Cardiac fibroblast (primary cell): ENCODE data around the gene AKAP13.

ENCODE experiments used
- DNase-seq, 2 donors: peaks; one replicate each; pipeline versions ENCODE4 v3.0.0 to v3.0.0-alpha.2; 2010; ENCODE audit warnings: low read depth in 2 of 2
- H3K4me3 ChIP-seq, 2 donors: replicated peaks in 1 of 2; 1 replicate in 1 of 2; 2 replicates in 1 of 2; pipeline ENCODE4 v1.5.1; 2011; ENCODE audit warnings: low read depth in 2 of 2, low read length in 2 of 2, mild to moderate bottlenecking in 2 of 2, moderate library complexity in 1 of 2
- TF ChIP-seq, protein P1 (sequence below): IDR thresholded peaks from one replicate; pipeline ENCODE4 v1.5.1; 2011; ENCODE audit warnings: low read depth, mild to moderate bottlenecking, low read length, inconsistent platforms

Gene AKAP13

GRCh38 chr15:85568261-85568808 is 187.9 kb downstream of the AKAP13 start:
- TF ChIP-seq, protein P1, sequence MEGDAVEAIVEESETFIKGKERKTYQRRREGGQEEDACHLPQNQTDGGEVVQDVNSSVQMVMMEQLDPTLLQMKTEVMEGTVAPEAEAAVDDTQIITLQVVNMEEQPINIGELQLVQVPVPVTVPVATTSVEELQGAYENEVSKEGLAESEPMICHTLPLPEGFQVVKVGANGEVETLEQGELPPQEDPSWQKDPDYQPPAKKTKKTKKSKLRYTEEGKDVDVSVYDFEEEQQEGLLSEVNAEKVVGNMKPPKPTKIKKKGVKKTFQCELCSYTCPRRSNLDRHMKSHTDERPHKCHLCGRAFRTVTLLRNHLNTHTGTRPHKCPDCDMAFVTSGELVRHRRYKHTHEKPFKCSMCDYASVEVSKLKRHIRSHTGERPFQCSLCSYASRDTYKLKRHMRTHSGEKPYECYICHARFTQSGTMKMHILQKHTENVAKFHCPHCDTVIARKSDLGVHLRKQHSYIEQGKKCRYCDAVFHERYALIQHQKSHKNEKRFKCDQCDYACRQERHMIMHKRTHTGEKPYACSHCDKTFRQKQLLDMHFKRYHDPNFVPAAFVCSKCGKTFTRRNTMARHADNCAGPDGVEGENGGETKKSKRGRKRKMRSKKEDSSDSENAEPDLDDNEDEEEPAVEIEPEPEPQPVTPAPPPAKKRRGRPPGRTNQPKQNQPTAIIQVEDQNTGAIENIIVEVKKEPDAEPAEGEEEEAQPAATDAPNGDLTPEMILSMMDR = no peak
- H3K4me3 ChIP-seq = no peak overlapping the region
- no peak for DNase-seq

DNA sequence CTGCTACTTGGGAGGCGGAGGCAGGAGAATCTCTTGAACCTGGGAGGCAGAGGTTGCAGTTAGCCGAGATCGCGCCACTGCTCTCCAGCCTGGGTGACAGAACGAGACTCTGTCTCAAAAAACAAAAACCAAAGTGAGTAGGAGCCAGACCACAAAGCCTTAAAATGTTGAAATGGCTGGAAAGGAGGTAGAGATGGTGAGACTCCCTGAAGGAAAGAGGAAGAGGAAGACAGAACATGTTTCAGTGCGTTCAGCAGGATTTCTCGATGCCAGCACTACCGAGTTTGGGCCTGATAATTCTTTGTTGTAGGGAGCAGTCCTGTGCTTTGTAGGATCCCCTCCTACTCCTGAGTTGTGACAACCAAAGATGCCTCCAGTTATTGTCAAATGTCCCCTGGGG is 189.9 kb downstream of the AKAP13 start:
- TF ChIP-seq, protein P1 = no peak
- DNase-seq = no peak
- H3K4me3 ChIP-seq = no peak overlapping the region

GRCh38 chr15:85571780-85572179 is 191.4 kb downstream of the AKAP13 start:
- TF ChIP-seq, protein P1 = no peak
- DNase-seq = no peak

GRCh38 chr15:85576392-85576791 is 196.0 kb downstream of the AKAP13 start:
- TF ChIP-seq, protein P1 = no peak
- no peak overlapping the region for H3K4me3 ChIP-seq
- no peak for DNase-seq

More at GRCh38 chr15:85571780-85572179, 191.4 kb downstream of the AKAP13 start:
- no peak overlapping the region for H3K4me3 ChIP-seq

- TF ChIP-seq, protein P1 = no peak
- H3K4me3 ChIP-seq = no peak overlapping the region
- peak; percentile 34 to 35 for DNase-seq
Observed at GRCh38 chr15:85578941-85579701, 198.7 kb downstream of the AKAP13 start.

GRCh38 chr15:85579957-85580694 is 199.7 kb downstream of the AKAP13 start:
- DNase-seq = peak; percentile 81 to 86
- H3K4me3 ChIP-seq = peak overlapping the region in 1 of 2 donors; percentile 25
- TF ChIP-seq, protein P1 = no peak
